Measurements from ENCODE around the gene STK32B.

The STK32B gene

GRCh38 chr4:5191831-5192230 lies 140.6 kb downstream of the STK32B start:
- H3K4me1 ChIP-seq (ENCODE audit: insufficient read depth, low read length): no peaks in the 10 kb centered on the region
- H3K4me3 ChIP-seq (ENCODE audit: low read length): no peak overlapping the region
- H3K36me3 ChIP-seq (ENCODE audit: insufficient read depth, low read length): no peaks in the 10 kb centered on the region
- H3K27me3 ChIP-seq (ENCODE audit: insufficient read depth, low read length): no peaks in the 10 kb centered on the region
- no peak overlapping the region for H3K27ac ChIP-seq (ENCODE audit: low read depth, low read length)
- H3K9me3 ChIP-seq (ENCODE audit: insufficient read depth, low read depth, low read length): no peaks in the 10 kb centered on the region
- WGBS: 95% methylated on average over 6 of the region's 6 CpGs
- no peak overlapping the region for H3K9ac ChIP-seq (ENCODE audit: low read depth, low read length)

DNA sequence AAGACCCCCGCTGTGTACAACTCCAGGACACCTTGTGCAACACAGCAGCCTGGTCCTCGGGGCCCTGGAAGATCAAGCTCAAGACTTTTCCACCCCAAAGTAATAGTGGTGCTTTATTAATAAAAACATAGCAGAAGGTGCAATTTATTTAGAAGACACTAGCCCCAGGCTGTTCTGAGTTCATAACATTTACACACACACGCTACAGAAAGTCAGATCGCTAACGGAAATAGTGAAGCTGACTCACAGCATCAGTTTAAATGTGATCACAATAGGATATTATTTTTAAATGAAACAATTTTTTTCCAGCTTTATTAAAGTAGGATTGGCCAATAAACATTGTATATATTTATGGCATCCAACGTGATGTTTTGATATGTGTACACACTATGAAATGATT lies 141.0 kb downstream of the STK32B start:
- Histone ChIP-seq H3K27ac (ENCODE audit: low read depth, low read length) (no peak overlapping the region), H3K9ac (ENCODE audit: low read depth, low read length) (no peak overlapping the region), H3K4me3 (ENCODE audit: low read length) (no peak overlapping the region), H3K4me1 (ENCODE audit: insufficient read depth, low read length) (no peaks in the 10 kb centered on the region), H3K27me3 (ENCODE audit: insufficient read depth, low read length) (no peaks in the 10 kb centered on the region), H3K36me3 (ENCODE audit: insufficient read depth, low read length) (no peaks in the 10 kb centered on the region), H3K9me3 (ENCODE audit: insufficient read depth, low read depth, low read length) (no peaks in the 10 kb centered on the region)
- 98% methylated on average over 5 of the region's 6 CpGs for WGBS

GRCh38 chr4:5192678-5193077 lies 141.4 kb downstream of the STK32B start:
- no peaks in the 10 kb centered on the region for H3K27me3 ChIP-seq (ENCODE audit: insufficient read depth, low read length)
- H3K4me1 ChIP-seq (ENCODE audit: insufficient read depth, low read length): no peaks in the 10 kb centered on the region
- no peak overlapping the region for H3K4me3 ChIP-seq (ENCODE audit: low read length)
- H3K9ac ChIP-seq (ENCODE audit: low read depth, low read length): no peak overlapping the region
- no peak overlapping the region for H3K27ac ChIP-seq (ENCODE audit: low read depth, low read length)
- H3K9me3 ChIP-seq (ENCODE audit: insufficient read depth, low read depth, low read length): no peaks in the 10 kb centered on the region
- 87% methylated on average over 12 of the region's 12 CpGs for WGBS
- H3K36me3 ChIP-seq (ENCODE audit: insufficient read depth, low read length): no peaks in the 10 kb centered on the region

DNA sequence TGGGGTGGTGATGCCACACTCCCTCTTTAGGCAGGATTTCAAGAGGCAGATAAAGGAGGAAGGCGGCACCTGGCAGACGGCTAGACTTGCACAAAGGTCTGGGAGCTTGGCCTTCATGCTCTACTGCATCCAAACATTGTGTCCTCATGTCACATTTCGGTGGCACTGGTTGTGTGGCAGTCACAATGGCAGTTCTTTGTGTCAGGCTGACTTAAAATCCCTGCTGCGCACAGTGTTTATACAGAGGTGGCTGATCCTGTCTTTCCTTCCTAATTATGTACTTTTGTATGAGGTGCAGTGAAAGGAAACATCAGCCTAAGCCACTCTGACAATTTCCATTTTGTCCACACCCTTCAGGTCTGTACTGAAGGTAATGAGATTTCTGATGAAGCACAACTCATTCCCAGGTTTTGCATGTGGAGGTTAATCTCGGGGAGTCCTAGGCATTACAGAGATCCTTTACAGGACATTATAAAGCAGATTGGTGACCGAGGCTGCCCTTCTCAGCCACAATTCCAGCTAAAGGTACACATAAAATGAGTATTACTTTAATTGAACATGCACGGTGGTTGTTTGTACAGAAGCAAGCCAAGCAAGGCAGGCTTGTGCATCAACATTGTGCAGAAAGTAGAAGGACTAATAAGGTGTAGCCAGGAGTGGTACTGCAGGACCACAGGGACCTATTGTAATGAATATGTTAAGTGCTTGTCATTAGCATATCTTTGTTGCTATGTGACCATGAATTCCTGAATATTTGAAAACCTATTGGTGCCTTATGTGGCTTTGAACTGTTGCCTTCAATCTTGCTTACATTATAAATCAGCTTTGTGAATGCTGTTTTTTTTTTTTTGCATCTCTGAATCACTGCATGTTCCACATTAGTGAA lies 147.6 kb downstream of the STK32B start:
- H3K9ac ChIP-seq (ENCODE audit: low read depth, low read length): no peak overlapping the region
- WGBS: 87% methylated on average over 7 of the region's 7 CpGs
- H3K9me3 ChIP-seq (ENCODE audit: insufficient read depth, low read depth, low read length): 0 out of 2 replicates have a peak, but pooled peaks cover 5% of the 10 kb centered on the region
- no peak overlapping the region for H3K4me3 ChIP-seq (ENCODE audit: low read length)
- H3K4me1 ChIP-seq (ENCODE audit: insufficient read depth, low read length): peaks cover 19% of the 10 kb centered on the region
- no peaks in the 10 kb centered on the region for H3K36me3 ChIP-seq (ENCODE audit: insufficient read depth, low read length)
- H3K27me3 ChIP-seq (ENCODE audit: insufficient read depth, low read length): no peaks in the 10 kb centered on the region
- H3K27ac ChIP-seq (ENCODE audit: low read depth, low read length): peak overlapping the region; percentile 27; the same call in 1 of the 2 replicates

DNA sequence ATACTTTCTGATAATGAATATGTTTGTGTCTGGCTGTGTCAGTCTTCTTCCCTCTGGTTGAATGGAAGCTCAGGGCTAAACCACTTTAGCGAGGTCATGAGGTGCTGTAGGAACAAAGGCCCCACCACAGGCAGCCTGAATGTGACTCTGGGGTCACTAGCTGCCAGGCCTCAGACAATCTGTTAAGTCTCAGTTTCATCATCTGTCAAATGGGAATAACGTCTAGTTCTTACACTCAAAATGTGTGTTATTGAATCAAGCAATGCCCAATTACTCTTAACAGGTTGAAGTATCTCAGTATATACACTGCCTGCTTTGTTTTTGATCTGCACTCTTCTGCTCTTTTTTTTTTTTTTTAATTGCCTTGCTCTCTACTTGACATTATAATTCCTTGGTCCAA lies 148.6 kb downstream of the STK32B start:
- no peaks in the 10 kb centered on the region for H3K27me3 ChIP-seq (ENCODE audit: insufficient read depth, low read length)
- no peak overlapping the region for H3K4me3 ChIP-seq (ENCODE audit: low read length)
- peak overlapping the region; percentile 27; the same call in 1 of the 2 replicates for H3K27ac ChIP-seq (ENCODE audit: low read depth, low read length)
- H3K4me1 ChIP-seq (ENCODE audit: insufficient read depth, low read length): peaks cover 21% of the 10 kb centered on the region
- WGBS: 57% methylated on average over 2 of the region's 2 CpGs
- H3K9ac ChIP-seq (ENCODE audit: low read depth, low read length): no peak overlapping the region
- no peaks in the 10 kb centered on the region for H3K36me3 ChIP-seq (ENCODE audit: insufficient read depth, low read length)
- 0 out of 2 replicates have a peak, but pooled peaks cover 5% of the 10 kb centered on the region for H3K9me3 ChIP-seq (ENCODE audit: insufficient read depth, low read depth, low read length)

DNA sequence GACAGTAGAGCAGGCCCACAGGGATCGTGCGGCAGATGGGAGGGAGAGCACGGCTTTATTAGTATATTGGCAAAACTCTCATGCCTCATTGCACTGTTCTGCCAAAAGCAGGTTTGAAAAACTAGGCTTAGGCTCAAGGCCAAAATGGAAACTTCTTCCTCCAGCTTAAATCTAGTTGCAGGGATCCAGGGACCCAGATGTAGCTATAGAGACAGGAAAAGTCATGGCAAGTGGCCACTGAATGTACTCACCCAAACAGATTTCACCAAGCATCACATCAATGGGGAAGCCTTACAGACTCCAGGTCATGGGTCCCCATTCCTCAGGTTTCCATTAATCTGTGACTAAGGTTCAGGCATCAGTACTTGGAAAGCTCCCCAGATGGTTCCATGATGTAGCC lies 149.2 kb downstream of the STK32B start:
- H3K9me3 ChIP-seq (ENCODE audit: insufficient read depth, low read depth, low read length): 0 out of 2 replicates have a peak, but pooled peaks cover 5% of the 10 kb centered on the region
- WGBS: 97% methylated on average over 3 of the region's 3 CpGs
- H3K36me3 ChIP-seq (ENCODE audit: insufficient read depth, low read length): no peaks in the 10 kb centered on the region
- H3K4me1 ChIP-seq (ENCODE audit: insufficient read depth, low read length): peaks cover 27% of the 10 kb centered on the region
- H3K4me3 ChIP-seq (ENCODE audit: low read length): no peak overlapping the region
- H3K27ac ChIP-seq (ENCODE audit: low read depth, low read length): no peak overlapping the region
- no peaks in the 10 kb centered on the region for H3K27me3 ChIP-seq (ENCODE audit: insufficient read depth, low read length)
- no peak overlapping the region for H3K9ac ChIP-seq (ENCODE audit: low read depth, low read length)

GRCh38 chr4:5203309-5203992 lies 152.2 kb downstream of the STK32B start:
- 68% methylated on average over 7 of the region's 7 CpGs for WGBS
- Histone ChIP-seq H3K4me3 (ENCODE audit: low read length) (no peak overlapping the region), H3K9me3 (ENCODE audit: insufficient read depth, low read depth, low read length) (0 out of 2 replicates have a peak, but pooled peaks cover 5% of the 10 kb centered on the region), H3K27ac (ENCODE audit: low read depth, low read length) (no peak overlapping the region), H3K4me1 (ENCODE audit: insufficient read depth, low read length) (peaks cover 36% of the 10 kb centered on the region), H3K27me3 (ENCODE audit: insufficient read depth, low read length) (no peaks in the 10 kb centered on the region), H3K9ac (ENCODE audit: low read depth, low read length) (no peak overlapping the region), H3K36me3 (ENCODE audit: insufficient read depth, low read length) (no peaks in the 10 kb centered on the region)

- Histone ChIP-seq H3K4me3 (ENCODE audit: low read length) (no peak overlapping the region), H3K9ac (ENCODE audit: low read depth, low read length) (no peak overlapping the region), H3K27me3 (ENCODE audit: insufficient read depth, low read length) (no peaks in the 10 kb centered on the region), H3K4me1 (ENCODE audit: insufficient read depth, low read length) (peaks cover 31% of the 10 kb centered on the region), H3K27ac (ENCODE audit: low read depth, low read length) (no peak overlapping the region), H3K36me3 (ENCODE audit: insufficient read depth, low read length) (no peaks in the 10 kb centered on the region), H3K9me3 (ENCODE audit: insufficient read depth, low read depth, low read length) (0 out of 2 replicates have a peak, but pooled peaks cover 5% of the 10 kb centered on the region)
- 92% methylated on average over 3 of the region's 3 CpGs for WGBS
These were observed 152.7 kb downstream of the STK32B start for GRCh38 chr4:5203993-5204310.

DNA sequence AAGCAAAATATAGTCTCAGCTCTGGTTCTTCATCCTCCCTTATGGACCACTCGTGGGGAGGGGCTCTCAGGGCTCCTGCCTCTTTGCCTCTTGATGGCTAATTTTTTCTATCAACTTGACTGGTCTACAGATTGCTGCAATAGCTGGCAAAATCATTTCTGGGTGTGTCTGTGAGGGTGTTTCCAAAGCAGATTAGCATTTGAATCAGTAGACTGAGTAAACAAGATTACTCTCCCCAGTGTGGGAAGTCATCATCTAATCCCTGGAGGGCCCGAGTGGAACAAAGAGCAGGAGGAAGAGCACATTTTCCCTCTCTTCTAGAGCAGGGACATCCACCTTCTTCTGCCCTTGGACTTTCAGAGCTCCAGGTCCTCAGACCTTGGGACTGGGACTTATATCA lies 153.5 kb downstream of the STK32B start:
- H3K27me3 ChIP-seq (ENCODE audit: insufficient read depth, low read length): no peaks in the 10 kb centered on the region
- no peak overlapping the region for H3K27ac ChIP-seq (ENCODE audit: low read depth, low read length)
- H3K4me1 ChIP-seq (ENCODE audit: insufficient read depth, low read length): peaks cover 22% of the 10 kb centered on the region
- no peak overlapping the region for H3K4me3 ChIP-seq (ENCODE audit: low read length)
- H3K9me3 ChIP-seq (ENCODE audit: insufficient read depth, low read depth, low read length): 0 out of 2 replicates have a peak, but pooled peaks cover 5% of the 10 kb centered on the region
- no peaks in the 10 kb centered on the region for H3K36me3 ChIP-seq (ENCODE audit: insufficient read depth, low read length)
- WGBS: 71% methylated on average over 2 of the region's 2 CpGs
- no peak overlapping the region for H3K9ac ChIP-seq (ENCODE audit: low read depth, low read length)

DNA sequence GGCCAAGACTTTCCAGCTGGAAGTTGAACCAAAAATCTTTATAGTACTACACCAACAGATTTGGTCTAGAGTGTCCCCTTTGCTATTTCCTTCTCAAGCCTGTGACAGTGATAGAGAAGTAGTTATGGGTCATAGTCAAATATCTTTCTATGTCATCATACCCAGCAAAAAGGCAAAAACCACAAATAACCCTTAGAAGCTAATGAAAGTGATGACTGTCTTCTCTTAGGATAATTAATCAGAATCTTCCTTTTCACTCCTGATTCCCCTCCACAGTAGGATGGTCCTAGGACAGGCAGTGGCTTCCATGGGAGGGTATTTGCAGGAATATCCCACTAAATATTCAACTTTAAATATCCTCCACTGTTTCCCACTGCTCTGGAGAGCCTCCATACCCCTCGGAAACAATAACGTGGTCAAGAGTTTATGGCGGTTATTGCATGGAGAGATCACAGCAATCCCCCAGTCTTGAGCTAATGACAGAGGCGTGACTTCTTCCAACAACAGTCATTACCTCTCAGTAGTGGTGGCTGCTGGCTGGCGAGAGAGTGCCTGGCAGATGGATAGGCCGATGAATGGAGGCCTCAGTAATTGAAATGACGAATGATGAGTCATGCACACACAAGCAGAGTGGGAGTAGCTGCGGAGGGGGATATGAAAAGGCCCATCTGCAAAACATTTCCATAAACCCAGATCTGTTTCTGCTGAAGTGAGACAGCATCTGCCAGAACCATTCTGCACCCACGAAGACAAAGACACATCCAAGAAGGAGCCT lies 154.9 kb downstream of the STK32B start:
- Histone ChIP-seq H3K4me1 (ENCODE audit: insufficient read depth, low read length) (peaks cover 22% of the 10 kb centered on the region), H3K27ac (ENCODE audit: low read depth, low read length) (no peak overlapping the region), H3K9ac (ENCODE audit: low read depth, low read length) (no peak overlapping the region), H3K36me3 (ENCODE audit: insufficient read depth, low read length) (no peaks in the 10 kb centered on the region), H3K4me3 (ENCODE audit: low read length) (no peak overlapping the region), H3K27me3 (ENCODE audit: insufficient read depth, low read length) (no peaks in the 10 kb centered on the region), H3K9me3 (ENCODE audit: insufficient read depth, low read depth, low read length) (0 out of 2 replicates have a peak, but pooled peaks cover 5% of the 10 kb centered on the region)
- WGBS: 67% methylated on average over 9 of the region's 9 CpGs

GRCh38 chr4:5209862-5210261 lies 158.6 kb downstream of the STK32B start:
- H3K36me3 ChIP-seq (ENCODE audit: insufficient read depth, low read length): no peaks in the 10 kb centered on the region
- WGBS: 97% methylated on average over 1 of the region's 1 CpG
- H3K27me3 ChIP-seq (ENCODE audit: insufficient read depth, low read length): no peaks in the 10 kb centered on the region
- no peaks in the 10 kb centered on the region for H3K9me3 ChIP-seq (ENCODE audit: insufficient read depth, low read depth, low read length)
- H3K4me1 ChIP-seq (ENCODE audit: insufficient read depth, low read length): peaks cover 17% of the 10 kb centered on the region
- H3K9ac ChIP-seq (ENCODE audit: low read depth, low read length): no peak overlapping the region
- H3K4me3 ChIP-seq (ENCODE audit: low read length): no peak overlapping the region
- H3K27ac ChIP-seq (ENCODE audit: low read depth, low read length): no peak overlapping the region

Measured in HUES64 (cell line).